Measurements from ENCODE around the gene SMIM8. TPM values are rescaled to one million over a fixed set of nuclear protein-coding genes. Genes with fewer than 3 reads are reported as not detected.
A peak's percentile ranks its signal among the peaks of the same experiment; 100 is the strongest.
"Not testable (repeated sequence)": the region's sequence is repeated elsewhere in the genome, so short reads cannot be mapped to it uniquely, and the experiment has no call there.

Gene SMIM8
- total and polyA plus RNA-seq, 5 experiments from 2014 or later: 12.2 to 17.8 (median 14.9) TPM

DNA sequence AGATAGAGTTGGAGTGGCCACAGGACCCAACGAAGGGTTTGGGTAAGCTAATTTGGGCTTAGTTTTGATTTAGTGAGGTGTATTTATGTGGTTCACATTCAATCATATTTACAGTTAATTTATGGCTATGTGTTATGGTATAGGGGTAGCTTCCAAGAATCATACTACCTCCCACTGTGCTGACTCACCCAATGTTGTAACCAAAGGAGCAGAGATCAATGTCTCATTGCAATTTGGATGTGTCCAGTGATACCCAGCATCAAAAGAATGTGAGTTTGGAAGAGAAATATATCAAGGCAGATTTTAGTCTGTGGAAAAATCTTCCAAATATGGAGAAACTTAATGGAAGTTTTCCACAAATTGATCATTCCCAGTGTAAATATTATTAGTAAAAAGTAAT lies 25.3 kb upstream of the SMIM8 start:
- H3K9me3 Mint-ChIP-seq: peaks cover 0 to 7% (median 2%) of the 10 kb centered on the region in 9 donors
- DNase-seq (no peak), ATAC-seq (no peak)
- H3K27me3 Mint-ChIP-seq: peaks cover 14 to 80% (median 42%) of the 10 kb centered on the region in 5 donors
- no peaks in the 10 kb centered on the region for H3K4me1 Mint-ChIP-seq
- H3K27ac Mint-ChIP-seq: no peak overlapping the region
- peaks cover 0 to 4% (median 0%) of the 10 kb centered on the region in 3 donors for H3K36me3 Mint-ChIP-seq
- no peak overlapping the region for H3K4me3 Mint-ChIP-seq
- POLR2A ChIA-PET: no interaction called here

DNA sequence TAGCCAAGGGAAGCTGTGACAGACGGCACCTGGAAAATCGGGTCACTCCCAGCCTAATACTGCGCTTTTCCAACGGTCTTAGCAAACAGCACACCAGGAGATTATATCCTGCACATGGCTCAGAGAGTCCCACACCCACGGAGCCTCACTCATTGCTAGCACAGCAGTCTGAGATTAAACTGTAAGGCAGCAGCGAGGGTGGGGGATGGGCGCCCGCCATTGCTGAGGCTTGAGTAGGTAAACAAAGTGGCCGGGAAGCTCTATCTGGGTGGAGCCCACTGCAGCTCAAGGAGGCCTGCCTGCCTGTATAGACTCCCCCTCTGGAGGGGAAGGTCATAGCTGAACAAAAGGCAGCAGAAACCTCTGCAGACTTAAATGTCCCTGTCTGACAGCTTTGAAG lies 21.1 kb upstream of the SMIM8 start:
- H3K36me3 Mint-ChIP-seq, ATAC-seq, H3K4me1 Mint-ChIP-seq, POLR2A ChIA-PET, H3K27ac Mint-ChIP-seq, H3K4me3 Mint-ChIP-seq, DNase-seq: not testable (repeated sequence)
- H3K9me3 Mint-ChIP-seq: peaks cover 0 to 30% (median 13%) of the 10 kb centered on the region in 9 donors
- H3K27me3 Mint-ChIP-seq: peaks cover 25 to 72% (median 38%) of the 10 kb centered on the region in 5 donors

GRCh38 chr6:87308970-87309369 lies 13.4 kb upstream of the SMIM8 start:
- H3K27ac Mint-ChIP-seq: no peak overlapping the region
- H3K9me3 Mint-ChIP-seq: peaks cover 0 to 17% (median 4%) of the 10 kb centered on the region in 9 donors
- ATAC-seq: no peak
- H3K4me1 Mint-ChIP-seq: no peaks in the 10 kb centered on the region
- H3K36me3 Mint-ChIP-seq: peaks cover 0 to 4% (median 1%) of the 10 kb centered on the region in 3 donors
- H3K27me3 Mint-ChIP-seq: peaks cover 2 to 5% (median 3%) of the 10 kb centered on the region in 5 donors
- H3K4me3 Mint-ChIP-seq: no peak overlapping the region
- DNase-seq: no peak
- POLR2A ChIA-PET: no interaction called here

DNA sequence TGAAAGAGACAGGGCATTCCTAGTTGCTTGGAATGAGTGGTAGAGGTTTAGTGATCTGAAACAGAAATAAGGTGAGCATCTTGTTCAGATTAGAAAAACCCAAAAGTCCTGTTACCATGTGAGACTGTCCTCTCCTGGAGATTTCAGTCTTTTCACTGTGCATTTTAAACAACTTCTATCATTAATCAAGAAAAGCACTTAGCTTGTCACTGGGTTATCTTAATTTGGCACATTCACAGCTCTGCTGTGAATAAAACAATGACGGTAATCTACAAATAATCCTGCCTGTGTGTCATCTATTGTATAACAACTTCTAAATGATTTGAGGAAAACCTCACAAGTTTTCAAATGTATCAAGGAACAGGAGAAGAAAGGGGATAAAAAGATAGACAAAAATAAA lies 9.5 kb upstream of the SMIM8 start:
- POLR2A ChIA-PET: interaction anchor here (1.3 kb wide), 1 partner anchor 9 kb away, joined by 3 read pairs; the partner anchor contains the start of gene SMIM8
- no peaks in the 10 kb centered on the region for H3K9me3 Mint-ChIP-seq
- no peaks in the 10 kb centered on the region for H3K36me3 Mint-ChIP-seq
- DNase-seq: no peak
- no peaks in the 10 kb centered on the region for H3K4me1 Mint-ChIP-seq
- no peak overlapping the region for H3K27ac Mint-ChIP-seq
- H3K4me3 Mint-ChIP-seq: no peak overlapping the region
- H3K27me3 Mint-ChIP-seq: peaks cover 4 to 24% (median 12%) of the 10 kb centered on the region in 5 donors
- no peak for ATAC-seq

- POLR2A ChIA-PET: no interaction called here
- ATAC-seq (no peak), DNase-seq (no peak)
- no peaks in the 10 kb centered on the region for H3K9me3 Mint-ChIP-seq
- no peaks in the 10 kb centered on the region for H3K36me3 Mint-ChIP-seq
- no peaks in the 10 kb centered on the region for H3K4me1 Mint-ChIP-seq
- H3K27me3 Mint-ChIP-seq: peaks cover 4 to 24% (median 12%) of the 10 kb centered on the region in 5 donors
- no peak overlapping the region for H3K4me3 Mint-ChIP-seq
- H3K27ac Mint-ChIP-seq: no peak overlapping the region
Measured at GRCh38 chr6:87315071-87315470, 7.3 kb upstream of the SMIM8 start.

DNA sequence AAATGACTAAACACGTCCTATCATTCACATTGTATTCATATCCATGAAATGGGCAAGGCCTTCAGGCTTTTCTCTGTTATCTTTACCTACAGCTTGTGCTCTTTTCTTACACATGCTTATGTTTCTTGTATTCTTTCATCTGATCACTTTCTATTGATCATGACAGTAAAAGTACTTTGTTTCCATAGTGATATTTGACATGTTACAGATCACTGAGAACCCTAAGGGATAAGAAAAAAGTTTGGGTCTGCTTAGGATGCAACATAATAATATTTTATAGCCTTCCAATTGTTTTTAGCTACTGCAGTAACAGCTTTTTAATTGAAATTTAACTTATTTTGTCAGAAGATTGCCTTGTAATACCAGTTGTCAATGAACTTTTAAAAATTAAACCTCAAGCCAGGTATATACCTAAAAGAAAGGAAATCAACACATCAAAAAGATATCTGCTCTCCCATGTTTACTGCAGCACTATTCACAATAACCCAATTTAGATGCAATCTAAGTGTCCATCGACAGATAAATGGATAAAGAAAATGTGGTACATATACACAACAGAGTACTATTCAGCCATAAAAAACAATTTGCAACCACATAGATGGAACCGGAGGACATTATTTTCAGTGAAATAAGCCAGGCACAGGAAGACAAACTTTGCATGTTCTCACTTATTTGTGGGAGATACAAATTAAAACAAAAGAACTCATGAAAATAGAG lies 3.0 kb upstream of the SMIM8 start:
- H3K9me3 Mint-ChIP-seq: no peaks in the 10 kb centered on the region
- DNase-seq (no peak), ATAC-seq (no peak)
- no peak overlapping the region for H3K4me3 Mint-ChIP-seq
- H3K27me3 Mint-ChIP-seq: peaks cover 4 to 20% (median 10%) of the 10 kb centered on the region in 5 donors
- H3K36me3 Mint-ChIP-seq: no peaks in the 10 kb centered on the region
- POLR2A ChIA-PET: no interaction called here
- peaks cover 7 to 22% (median 16%) of the 10 kb centered on the region in 4 donors for H3K4me1 Mint-ChIP-seq
- peak overlapping the region in 1 of 10 donors; percentile 46 for H3K27ac Mint-ChIP-seq

- POLR2A ChIA-PET, ATAC-seq, DNase-seq, H3K36me3 Mint-ChIP-seq, H3K27me3 Mint-ChIP-seq, H3K9me3 Mint-ChIP-seq: not testable (repeated sequence)
- peaks cover 9 to 29% (median 20%) of the 10 kb centered on the region in 4 donors for H3K4me1 Mint-ChIP-seq
- H3K4me3 Mint-ChIP-seq: peak overlapping the region; percentile 30 to 78 (median 51)
- H3K27ac Mint-ChIP-seq: peak overlapping the region in 1 of 10 donors; percentile 19
Measured at GRCh38 chr6:87323880-87324279, 1.5 kb downstream of the SMIM8 start.

DNA sequence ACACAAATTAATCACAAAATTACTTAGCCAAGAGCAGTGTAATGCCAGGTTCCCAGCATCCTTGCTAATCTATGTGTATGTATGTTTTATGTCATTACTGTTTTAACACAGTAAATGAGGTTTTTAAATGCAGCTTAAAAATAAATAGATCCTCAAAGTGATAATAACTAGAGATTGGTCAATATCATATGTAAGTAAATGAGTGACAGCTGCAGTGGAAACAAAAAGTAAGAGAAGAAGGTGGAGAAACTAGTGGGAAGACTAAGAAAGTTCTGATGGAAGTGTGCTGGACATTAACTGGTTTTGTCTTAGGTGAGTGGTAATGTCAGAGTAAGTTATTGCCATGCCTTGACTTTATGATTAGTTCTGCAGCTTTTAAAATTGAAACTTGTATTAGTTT lies 8.6 kb downstream of the SMIM8 start:
- DNase-seq (no peak), ATAC-seq (no peak)
- POLR2A ChIA-PET: no interaction called here
- H3K27me3 Mint-ChIP-seq: no peaks in the 10 kb centered on the region
- H3K27ac Mint-ChIP-seq: peak overlapping the region in 1 of 10 donors; percentile 40
- H3K4me1 Mint-ChIP-seq: peaks cover 10 to 39% (median 19%) of the 10 kb centered on the region in 4 donors
- H3K4me3 Mint-ChIP-seq: no peak overlapping the region
- H3K36me3 Mint-ChIP-seq: peaks cover 11 to 20% (median 15%) of the 10 kb centered on the region in 3 donors
- peaks cover 0 to 23% (median 6%) of the 10 kb centered on the region in 9 donors for H3K9me3 Mint-ChIP-seq

DNA sequence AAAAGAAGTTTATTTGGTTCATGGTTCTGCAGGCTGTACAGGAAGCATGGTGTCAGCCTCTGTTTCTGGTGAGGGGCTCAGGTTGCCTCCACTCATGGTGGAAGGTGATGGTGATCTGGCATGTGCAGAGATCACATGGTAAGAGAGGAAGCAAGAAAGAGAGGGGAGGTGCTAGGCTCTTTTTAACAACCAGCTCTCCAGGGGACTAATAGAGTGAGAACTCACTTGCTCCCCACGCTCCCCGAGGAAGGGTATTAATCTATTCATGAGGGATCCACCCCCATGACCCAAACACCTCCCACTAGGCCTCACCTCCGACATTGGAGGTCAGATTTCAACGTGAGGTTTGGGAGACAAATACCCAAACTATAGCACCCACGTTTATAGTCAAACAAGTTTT lies 10.6 kb downstream of the SMIM8 start:
- no peak for DNase-seq
- H3K4me1 Mint-ChIP-seq: peaks cover 16 to 45% (median 19%) of the 10 kb centered on the region in 4 donors
- H3K27me3 Mint-ChIP-seq: no peaks in the 10 kb centered on the region
- no peak for ATAC-seq
- peaks cover 0 to 18% (median 6%) of the 10 kb centered on the region in 9 donors for H3K9me3 Mint-ChIP-seq
- H3K4me3 Mint-ChIP-seq: peak overlapping the region in 1 of 10 donors; percentile 37
- peak overlapping the region in 6 of 10 donors; percentile 23 to 91 (median 53) for H3K27ac Mint-ChIP-seq
- H3K36me3 Mint-ChIP-seq: peaks cover 12 to 20% (median 17%) of the 10 kb centered on the region in 3 donors
- POLR2A ChIA-PET: no interaction called here

GRCh38 chr6:87333591-87334181 lies 11.3 kb downstream of the SMIM8 start:
- Mint-ChIP-seq H3K27me3 (no peaks in the 10 kb centered on the region), H3K27ac (peak overlapping the region in 8 of 10 donors; percentile 49 to 78 (median 58)), H3K4me1 (peaks cover 17 to 43% (median 19%) of the 10 kb centered on the region in 4 donors), H3K4me3 (peak overlapping the region in 6 of 10 donors; percentile 2 to 43 (median 28)), H3K36me3 (peaks cover 15 to 21% (median 20%) of the 10 kb centered on the region in 3 donors), H3K9me3 (peaks cover 0 to 18% (median 6%) of the 10 kb centered on the region in 9 donors)
- DNase-seq (peak in 3 of 10 donors; percentile 14 to 19 (median 15)), ATAC-seq (peak in 1 of 2 donors; percentile 77)
- POLR2A ChIA-PET: no interaction called here

- peak overlapping the region in 1 of 10 donors; percentile 59 for H3K27ac Mint-ChIP-seq
- DNase-seq (no peak), ATAC-seq (no peak)
- no peaks in the 10 kb centered on the region for H3K27me3 Mint-ChIP-seq
- POLR2A ChIA-PET: no interaction called here
- H3K4me3 Mint-ChIP-seq: no peak overlapping the region
- H3K4me1 Mint-ChIP-seq: peaks cover 16 to 37% (median 19%) of the 10 kb centered on the region in 4 donors
- peaks cover 0 to 18% (median 6%) of the 10 kb centered on the region in 9 donors for H3K9me3 Mint-ChIP-seq
- H3K36me3 Mint-ChIP-seq: peaks cover 17 to 20% (median 18%) of the 10 kb centered on the region in 3 donors
Measured at GRCh38 chr6:87334683-87335082, 12.3 kb downstream of the SMIM8 start.

- Mint-ChIP-seq H3K9me3 (peaks cover 0 to 18% (median 6%) of the 10 kb centered on the region in 9 donors), H3K27ac (no peak overlapping the region), H3K4me3 (no peak overlapping the region), H3K4me1 (peaks cover 15 to 32% (median 19%) of the 10 kb centered on the region in 4 donors), H3K36me3 (peaks cover 20 to 23% (median 21%) of the 10 kb centered on the region in 3 donors), H3K27me3 (no peaks in the 10 kb centered on the region)
- ATAC-seq (no peak), DNase-seq (no peak)
- POLR2A ChIA-PET: no interaction called here
Measured at GRCh38 chr6:87336367-87336766, 14.0 kb downstream of the SMIM8 start.

- Mint-ChIP-seq H3K4me1 (peaks cover 0 to 10% (median 3%) of the 10 kb centered on the region in 4 donors), H3K9me3 (no peaks in the 10 kb centered on the region), H3K4me3 (no peak overlapping the region), H3K27me3 (no peaks in the 10 kb centered on the region), H3K36me3 (peaks cover 5 to 36% (median 19%) of the 10 kb centered on the region in 3 donors), H3K27ac (no peak overlapping the region)
- DNase-seq (no peak), ATAC-seq (no peak)
- POLR2A ChIA-PET: no interaction called here
Measured at GRCh38 chr6:87340230-87340629, 17.8 kb downstream of the SMIM8 start.

All from naive thymus-derived CD8-positive, alpha-beta T cell (primary cell).